Measurements from ENCODE around the gene ATXN10. TPM values are rescaled to one million over a fixed set of nuclear protein-coding genes. Genes with fewer than 3 reads are reported as not detected.

Gene ATXN10
- total and polyA plus RNA-seq, 2 donors (not counting 1 experiment from before 2014, with no cell fraction given), result 52.3 to 95.5 TPM

GRCh38 chr22:45881524-45881875, 209.9 kb downstream of the ATXN10 start:
- Histone ChIP-seq H3K4me3 (ENCODE audit: control extremely low read depth in 1 of 5, extremely low read depth in 1 of 5, insufficient read depth in 1 of 5, low read depth in 2 of 5, low read length in 4 of 5) (no peak overlapping the region), H3K27ac (ENCODE audit: low read length in 2 of 2) (no peak overlapping the region), H3K9ac (ENCODE audit: low read length) (no peak overlapping the region), H3K27me3 (replicated peaks in 1 of 4; ENCODE audit: control extremely low read depth in 1 of 4, control insufficient read depth in 3 of 4, insufficient read depth in 4 of 4, low read length in 3 of 4) (peaks cover 0 to 55% (median 5%) of the 10 kb centered on the region in 4 experiments), H3K4me2 (replicated peaks; ENCODE audit: low read depth, low read length, poor library complexity, severe bottlenecking) (no peak overlapping the region), H3K79me2 (ENCODE audit: control insufficient read depth, insufficient read depth, low read length) (no peaks in the 10 kb centered on the region), H3K4me1 (ENCODE audit: control insufficient read depth in 2 of 2, insufficient read depth in 2 of 2, low read length in 2 of 2) (peaks cover 0 to 6% of the 10 kb centered on the region in 2 donors), H4K20me1 (ENCODE audit: control insufficient read depth, insufficient read depth, low read length, poor library complexity, severe bottlenecking) (no peaks in the 10 kb centered on the region), H2AFZ (ENCODE audit: insufficient read depth, low read depth, low read length, poor library complexity, severe bottlenecking) (no peak overlapping the region), H3K36me3 (replicated peaks in 1 of 2; ENCODE audit: control extremely low read depth in 1 of 2, control insufficient read depth in 1 of 2, extremely low read depth in 1 of 2, insufficient read depth in 2 of 2, low read length in 1 of 2) (no peaks in the 10 kb centered on the region), H3K9me3 (ENCODE audit: control extremely low read depth in 1 of 3, control insufficient read depth in 2 of 3, insufficient read depth in 1 of 3, low read length in 2 of 3) (peaks cover 0 to 3% (median 0%) of the 10 kb centered on the region in 3 donors)
- Mint-ChIP-seq H3K4me1 (peaks cover 1% of the 10 kb centered on the region), H3K4me3 (no peak overlapping the region), H3K27me3 (peaks cover 36% of the 10 kb centered on the region), H3K9me3 (ENCODE audit: insufficient read depth) (no peaks in the 10 kb centered on the region), H3K27ac (no peak overlapping the region)
- POLR2A ChIA-PET, result no interaction called here
- ATAC-seq (ENCODE audit: low read depth) (no peak), DNase-seq (no peak)
- WGBS (ENCODE audit: insufficient coverage), result 79% methylated on average over 8 of the region's 8 CpGs
- TF ChIP-seq CTCF (IDR thresholded peaks at IDR 0.05) (no peak), EZH2 (IDR thresholded peaks at IDR 0.05; ENCODE audit: borderline replicate concordance, insufficient read depth, low read depth, low read length, poor library complexity, severe bottlenecking) (no peak)
- intact Hi-C loops (cut with micrococcal nuclease), result no loop called here
- CTCF ChIA-PET, result no interaction called here

GRCh38 chr22:45882881-45883810, 211.5 kb downstream of the ATXN10 start:
- no peak overlapping the region for H3K27ac Mint-ChIP-seq
- no peaks in the 10 kb centered on the region for H3K36me3 ChIP-seq (replicated peaks in 1 of 2; ENCODE audit: control extremely low read depth in 1 of 2, control insufficient read depth in 1 of 2, extremely low read depth in 1 of 2, insufficient read depth in 2 of 2, low read length in 1 of 2)
- no peaks in the 10 kb centered on the region for H3K4me1 Mint-ChIP-seq
- H3K9ac ChIP-seq (ENCODE audit: low read length), result no peak overlapping the region
- POLR2A ChIA-PET, result no interaction called here
- H3K4me3 ChIP-seq (ENCODE audit: control extremely low read depth in 1 of 5, extremely low read depth in 1 of 5, insufficient read depth in 1 of 5, low read depth in 2 of 5, low read length in 4 of 5), result no peak overlapping the region
- DNase-seq (no peak), ATAC-seq (ENCODE audit: low read depth) (no peak)
- peaks cover 43% of the 10 kb centered on the region for H3K27me3 Mint-ChIP-seq
- H3K9me3 Mint-ChIP-seq (ENCODE audit: insufficient read depth), result no peaks in the 10 kb centered on the region
- H3K9me3 ChIP-seq (ENCODE audit: control extremely low read depth in 1 of 3, control insufficient read depth in 2 of 3, insufficient read depth in 1 of 3, low read length in 2 of 3), result no peaks in the 10 kb centered on the region
- no peak overlapping the region for H3K4me2 ChIP-seq (replicated peaks; ENCODE audit: low read depth, low read length, poor library complexity, severe bottlenecking)
- H3K27me3 ChIP-seq (replicated peaks in 1 of 4; ENCODE audit: control extremely low read depth in 1 of 4, control insufficient read depth in 3 of 4, insufficient read depth in 4 of 4, low read length in 3 of 4), result peaks cover 0 to 47% (median 2%) of the 10 kb centered on the region in 4 experiments
- H3K27ac ChIP-seq (ENCODE audit: low read length in 2 of 2), result no peak overlapping the region
- CTCF ChIA-PET, result interaction anchor here (1.0 kb wide), 1 partner anchor 20 kb away, joined by 3 read pairs; no protein-coding TSS in a partner anchor
- H3K79me2 ChIP-seq (ENCODE audit: control insufficient read depth, insufficient read depth, low read length), result no peaks in the 10 kb centered on the region
- no peaks in the 10 kb centered on the region for H4K20me1 ChIP-seq (ENCODE audit: control insufficient read depth, insufficient read depth, low read length, poor library complexity, severe bottlenecking)
- TF ChIP-seq CTCF (IDR thresholded peaks at IDR 0.05), result no peak
- no peak for TF ChIP-seq EZH2 (IDR thresholded peaks at IDR 0.05; ENCODE audit: borderline replicate concordance, insufficient read depth, low read depth, low read length, poor library complexity, severe bottlenecking)
- no peak overlapping the region for H3K4me3 Mint-ChIP-seq
- no peak overlapping the region for H2AFZ ChIP-seq (ENCODE audit: insufficient read depth, low read depth, low read length, poor library complexity, severe bottlenecking)
- WGBS (ENCODE audit: insufficient coverage), result 86% methylated on average over 26 of the region's 32 CpGs
- intact Hi-C loops (cut with micrococcal nuclease), result no loop called here
- H3K4me1 ChIP-seq (ENCODE audit: control insufficient read depth in 2 of 2, insufficient read depth in 2 of 2, low read length in 2 of 2), result no peaks in the 10 kb centered on the region
